GM19468 (cell line): Measurements from ENCODE around the gene ACAD9.

ENCODE experiments used
- ATAC-seq: cut with Tn5 transposase; IDR thresholded peaks from one replicate; pipeline ENCODE4 v1.9.1; 2021; ENCODE audit warnings: mild to moderate bottlenecking, moderate library complexity, moderate number of reproducible peaks; ENCODE audit not compliant: unreplicated experiment; ENCODE audit errors: extremely low read depth

The ACAD9 gene

GRCh38 chr3:128932516-128933212, 53.2 kb downstream of the ACAD9 start:
- no peak for ATAC-seq

- ATAC-seq: no peak
Observed at GRCh38 chr3:128933213-128933921, 53.9 kb downstream of the ACAD9 start.

- no peak for ATAC-seq
Observed at GRCh38 chr3:128933922-128934253, 54.5 kb downstream of the ACAD9 start.

GRCh38 chr3:128935922-128936321, 56.5 kb downstream of the ACAD9 start:
- no peak for ATAC-seq

- ATAC-seq: no peak
Observed at GRCh38 chr3:128936341-128936740, 56.9 kb downstream of the ACAD9 start.

GRCh38 chr3:128940252-128940651, 60.8 kb downstream of the ACAD9 start:
- no peak for ATAC-seq

- ATAC-seq: no peak
Observed at GRCh38 chr3:128942161-128942952, 62.9 kb downstream of the ACAD9 start.

- no peak for ATAC-seq
Observed at GRCh38 chr3:128945041-128945877, 65.8 kb downstream of the ACAD9 start.

GRCh38 chr3:128945878-128946175, 66.4 kb downstream of the ACAD9 start:
- ATAC-seq: no peak

- no peak for ATAC-seq
Observed at GRCh38 chr3:128946411-128946810, 67.0 kb downstream of the ACAD9 start.

GRCh38 chr3:128949158-128949557, 69.7 kb downstream of the ACAD9 start:
- no peak for ATAC-seq

GRCh38 chr3:128950223-128950938, 71.0 kb downstream of the ACAD9 start:
- ATAC-seq: no peak

GRCh38 chr3:128956440-128956839, 77.0 kb downstream of the ACAD9 start:
- no peak for ATAC-seq
